HepG2 (cell line): ENCODE results near the gene TAF12. TPM values are rescaled to one million over a fixed set of nuclear protein-coding genes. Genes with fewer than 3 reads are reported as not detected.
A peak's percentile ranks its signal among the peaks of the same experiment; 100 is the strongest.

Experiments
- AGO2 ChIP-seq: fragments of 200-400 bp; formaldehyde crosslinking; optimal IDR thresholded peaks from 2 replicates; pipeline ENCODE3; 2017; ENCODE audit warnings: mild to moderate bottlenecking, low read depth, low read length, moderate library complexity
- ARID2 ChIP-seq: sonication (generic); formaldehyde crosslinking; IDR thresholded peaks from 2 replicates; pipeline ENCODE4 v1.8.1; 2022; ENCODE audit warnings: mild to moderate bottlenecking, missing genetic modification reagents, borderline replicate concordance
- ASH2L ChIP-seq: fragments of 300-600, 200-600 bp; sonication (generic); IDR thresholded peaks from 2 replicates; pipeline ENCODE4 v1.7.0; 2017; ENCODE audit warnings: low read depth, mild to moderate bottlenecking, moderate library complexity, mixed read lengths, low read length; ENCODE audit not compliant: insufficient read length
- HMGXB4 ChIP-seq, 2 experiments: sonication (generic) in 1 of 2; formaldehyde crosslinking in 1 of 2; IDR thresholded peaks; 2 replicates each; pipeline versions ENCODE4 v1.4.0 to v1.6.1; 2018 to 2020; ENCODE audit warnings: missing genetic modification reagents in 2 of 2, borderline replicate concordance in 1 of 2, low read depth in 1 of 2, mild to moderate bottlenecking in 1 of 2, missing biosample characterization in 1 of 2
- KLF12 ChIP-seq: sonication (generic); formaldehyde crosslinking; IDR thresholded peaks from 2 replicates; pipeline ENCODE4 v1.4.0; 2020; ENCODE audit warnings: missing genetic modification reagents, borderline replicate concordance
- MAX ChIP-seq: IDR thresholded peaks from 2 replicates; pipeline ENCODE4 v1.6.1; 2012; ENCODE audit warnings: inconsistent platforms
- THRA ChIP-seq: sonication (generic); formaldehyde crosslinking; IDR thresholded peaks from 2 replicates; pipeline ENCODE4 v1.4.0; 2020; ENCODE audit warnings: missing genetic modification reagents, borderline replicate concordance
- TP53 ChIP-seq: sonication (generic); formaldehyde crosslinking; conservative IDR thresholded peaks from 2 replicates; pipeline ENCODE4 v1.4.0; 2020; ENCODE audit warnings: missing genetic modification reagents
- YEATS4 ChIP-seq: sonication (generic); formaldehyde crosslinking; IDR thresholded peaks from 2 replicates; pipeline ENCODE4 v1.4.0; 2020; ENCODE audit warnings: missing genetic modification reagents, borderline replicate concordance
- ZNF333 ChIP-seq: sonication (generic); formaldehyde crosslinking; IDR thresholded peaks from 2 replicates; pipeline ENCODE4 v1.4.0; 2020; ENCODE audit warnings: mild to moderate bottlenecking, missing genetic modification reagents, borderline replicate concordance
- ZNF556 ChIP-seq: sonication (generic); formaldehyde crosslinking; IDR thresholded peaks from 2 replicates; pipeline ENCODE4 v1.4.0; 2020; ENCODE audit warnings: mild to moderate bottlenecking, missing genetic modification reagents, borderline replicate concordance
- ZSCAN31 ChIP-seq: sonication (generic); formaldehyde crosslinking; IDR thresholded peaks from 2 replicates; pipeline ENCODE4 v1.5.0; 2020; ENCODE audit warnings: low read depth, mild to moderate bottlenecking, missing genetic modification reagents
- ZUFSP ChIP-seq: sonication (generic); formaldehyde crosslinking; IDR thresholded peaks from 2 replicates; pipeline ENCODE4 v1.9.0; 2021; ENCODE audit warnings: missing genetic modification reagents, mild to moderate bottlenecking, borderline replicate concordance
- polyA plus RNA-seq, 8 experiments: library from polyadenylated mRNA; depleted of rRNA in 3 of 8; stranded (reverse) in 7 of 8; unstranded in 1 of 8; fragments of >200 nt; fragmentation: Illumina TruSeq in 4 of 8; extraction: Trizol in 4 of 8; gene quantifications; 2 replicates each; pipeline versions ENCODE4 v1.2.1 to v1.2.3, GENCODE V29; 2011 to 2016; ENCODE audit warnings: low read depth in 4 of 8, missing spikeins in 1 of 8, mixed read lengths in 1 of 8; ENCODE audit not compliant: insufficient read depth in 1 of 8
- total RNA-seq, 5 experiments: library from RNA; depleted of rRNA; stranded (reverse); fragments of >200 nt; fragmentation: Illumina TruSeq; extraction: Trizol; gene quantifications; 2 replicates each; pipeline ENCODE4 v1.2.3, GENCODE V29; 2016; ENCODE audit warnings: low read depth in 1 of 5
- TF ChIP-seq, protein P1 (sequence below): sonication (generic); formaldehyde crosslinking; IDR thresholded peaks from 2 replicates; pipeline ENCODE4 v1.4.0; 2020; ENCODE audit warnings: missing genetic modification reagents, borderline replicate concordance

Gene TAF12
- total and polyA plus RNA-seq, 2 of the 13 experiments (the other 11 are each of a cell fraction or from before 2014, with no cell fraction given), result 16.3 to 17.1 TPM

- TF ChIP-seq, protein P1, sequence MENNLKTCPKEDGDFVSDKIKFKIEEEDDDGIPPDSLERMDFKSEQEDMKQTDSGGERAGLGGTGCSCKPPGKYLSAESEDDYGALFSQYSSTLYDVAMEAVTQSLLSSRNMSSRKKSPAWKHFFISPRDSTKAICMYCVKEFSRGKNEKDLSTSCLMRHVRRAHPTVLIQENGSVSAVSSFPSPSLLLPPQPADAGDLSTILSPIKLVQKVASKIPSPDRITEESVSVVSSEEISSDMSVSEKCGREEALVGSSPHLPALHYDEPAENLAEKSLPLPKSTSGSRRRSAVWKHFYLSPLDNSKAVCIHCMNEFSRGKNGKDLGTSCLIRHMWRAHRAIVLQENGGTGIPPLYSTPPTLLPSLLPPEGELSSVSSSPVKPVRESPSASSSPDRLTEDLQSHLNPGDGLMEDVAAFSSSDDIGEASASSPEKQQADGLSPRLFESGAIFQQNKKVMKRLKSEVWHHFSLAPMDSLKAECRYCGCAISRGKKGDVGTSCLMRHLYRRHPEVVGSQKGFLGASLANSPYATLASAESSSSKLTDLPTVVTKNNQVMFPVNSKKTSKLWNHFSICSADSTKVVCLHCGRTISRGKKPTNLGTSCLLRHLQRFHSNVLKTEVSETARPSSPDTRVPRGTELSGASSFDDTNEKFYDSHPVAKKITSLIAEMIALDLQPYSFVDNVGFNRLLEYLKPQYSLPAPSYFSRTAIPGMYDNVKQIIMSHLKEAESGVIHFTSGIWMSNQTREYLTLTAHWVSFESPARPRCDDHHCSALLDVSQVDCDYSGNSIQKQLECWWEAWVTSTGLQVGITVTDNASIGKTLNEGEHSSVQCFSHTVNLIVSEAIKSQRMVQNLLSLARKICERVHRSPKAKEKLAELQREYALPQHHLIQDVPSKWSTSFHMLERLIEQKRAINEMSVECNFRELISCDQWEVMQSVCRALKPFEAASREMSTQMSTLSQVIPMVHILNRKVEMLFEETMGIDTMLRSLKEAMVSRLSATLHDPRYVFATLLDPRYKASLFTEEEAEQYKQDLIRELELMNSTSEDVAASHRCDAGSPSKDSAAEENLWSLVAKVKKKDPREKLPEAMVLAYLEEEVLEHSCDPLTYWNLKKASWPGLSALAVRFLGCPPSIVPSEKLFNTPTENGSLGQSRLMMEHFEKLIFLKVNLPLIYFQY (CRISPR knock-in tag), result peak; percentile 50; the same call in 1 of the 2 replicates
- TF ChIP-seq KLF12 (CRISPR knock-in tag), result no peak
- TF ChIP-seq YEATS4 (CRISPR knock-in tag), result 0 out of 2 replicates have a peak, but pooled peaks have one; percentile 10
- TF ChIP-seq ARID2 (CRISPR knock-in tag), result no peak
- TF ChIP-seq TP53 (CRISPR knock-in tag), result no peak
- TF ChIP-seq ZNF556 (CRISPR knock-in tag), result 0 out of 2 replicates have a peak, but pooled peaks have one; percentile 25
- TF ChIP-seq MAX, result peak; percentile 41; the same call in 1 of the 2 replicates
- TF ChIP-seq THRA (CRISPR knock-in tag), result no peak; the same call in 1 of the 2 replicates
- 0 out of 2 replicates have a peak, but pooled peaks have one; percentile 8 for TF ChIP-seq ZSCAN31
- no peak for TF ChIP-seq ZNF333
- TF ChIP-seq ASH2L, result peak; percentile 44
- TF ChIP-seq ZUFSP, result no peak
- peak in 1 of 2 experiments; percentile 43; a peak in 1 of 4 replicates for TF ChIP-seq HMGXB4 (CRISPR knock-in tag; IDR thresholded peaks at IDR 0.05; ENCODE audit: borderline replicate concordance in 1 of 2, low read depth in 1 of 2)
- TF ChIP-seq AGO2, result peak; percentile 74
Observed at GRCh38 chr1:28668956-28669723, 26.3 kb upstream of the TAF12 start (continued).
